ENCODE results near the gene TRAPPC1.

Gene TRAPPC1

DNA sequence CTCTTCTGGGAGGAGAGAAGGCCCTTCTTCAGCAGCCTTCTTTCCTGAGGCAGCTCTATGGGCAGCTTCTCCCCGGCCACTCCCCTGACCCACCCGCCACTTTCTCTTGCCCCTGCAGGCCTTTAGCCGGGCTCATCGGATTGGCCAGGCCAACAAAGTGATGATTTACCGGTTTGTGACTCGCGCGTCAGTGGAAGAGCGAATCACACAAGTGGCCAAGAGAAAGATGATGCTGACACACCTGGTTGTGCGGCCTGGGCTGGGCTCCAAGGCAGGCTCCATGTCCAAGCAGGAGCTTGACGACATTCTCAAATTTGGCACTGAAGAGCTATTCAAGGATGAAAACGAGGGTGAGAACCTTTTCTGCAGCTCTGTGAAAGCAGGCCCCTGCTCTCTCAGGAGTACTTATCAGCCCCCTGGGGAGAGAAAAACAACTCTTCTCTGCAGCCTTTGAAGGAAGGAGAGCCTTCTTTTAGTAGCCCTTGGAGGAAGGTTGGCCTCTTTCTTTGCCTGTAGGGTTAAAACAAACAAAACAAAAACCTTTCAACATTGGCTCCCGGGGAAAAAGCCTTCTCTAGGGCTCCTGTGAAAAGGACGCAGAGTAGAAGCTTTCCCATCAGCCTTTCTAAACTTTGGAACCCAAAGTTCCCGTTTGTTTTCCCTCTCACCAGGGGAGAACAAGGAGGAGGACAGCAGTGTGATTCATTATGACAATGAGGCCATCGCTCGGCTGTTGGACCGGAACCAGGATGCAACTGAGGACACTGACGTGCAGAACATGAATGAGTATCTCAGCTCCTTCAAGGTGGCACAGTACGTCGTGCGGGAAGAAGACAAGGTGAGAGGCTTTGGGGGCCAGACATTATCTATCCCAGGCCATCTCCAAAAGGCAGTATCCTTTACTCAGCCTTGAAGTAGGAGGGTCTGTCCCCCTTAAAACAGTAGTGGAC, 28.3 kb downstream of the TRAPPC1 start:
- no peak for DNase-seq (ENCODE audit: low read depth in 4 of 4, low spot score in 1 of 4)

DNA sequence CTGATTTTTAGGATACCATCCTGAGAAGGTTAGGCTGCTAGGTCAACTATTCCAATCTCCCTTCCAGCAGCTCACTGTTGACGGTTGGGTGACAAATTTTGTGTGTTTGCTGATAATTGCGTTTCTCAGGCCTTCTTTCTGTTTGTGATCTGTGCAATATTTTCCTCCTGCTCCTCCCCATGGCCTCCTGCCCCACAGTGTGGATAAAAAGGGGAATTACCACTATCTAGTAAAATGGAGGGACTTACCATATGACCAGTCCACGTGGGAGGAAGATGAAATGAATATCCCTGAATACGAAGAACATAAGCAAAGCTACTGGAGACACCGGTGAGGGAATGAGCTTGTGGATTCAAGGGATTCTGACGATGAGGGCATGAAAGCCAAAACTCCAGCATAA, 34.0 kb downstream of the TRAPPC1 start:
- DNase-seq (ENCODE audit: low read depth in 4 of 4, low spot score in 1 of 4): no peak

DNA sequence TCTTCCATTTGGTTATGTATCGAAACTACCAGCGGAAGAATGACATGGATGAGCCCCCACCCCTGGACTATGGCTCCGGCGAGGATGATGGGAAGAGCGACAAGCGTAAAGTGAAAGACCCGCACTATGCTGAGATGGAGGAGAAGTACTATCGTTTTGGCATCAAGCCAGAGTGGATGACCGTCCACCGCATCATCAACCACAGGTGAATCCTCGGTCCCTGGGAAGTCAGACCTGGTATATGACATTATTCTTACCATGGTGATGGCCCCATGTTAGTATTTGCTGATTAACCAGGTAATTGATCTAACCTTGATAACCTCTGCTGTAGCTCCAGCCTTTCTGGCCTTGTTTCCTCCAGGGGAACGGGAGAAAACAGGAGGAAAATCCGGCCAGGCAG, 34.7 kb downstream of the TRAPPC1 start:
- DNase-seq (ENCODE audit: low read depth in 4 of 4, low spot score in 1 of 4): no peak

DNA sequence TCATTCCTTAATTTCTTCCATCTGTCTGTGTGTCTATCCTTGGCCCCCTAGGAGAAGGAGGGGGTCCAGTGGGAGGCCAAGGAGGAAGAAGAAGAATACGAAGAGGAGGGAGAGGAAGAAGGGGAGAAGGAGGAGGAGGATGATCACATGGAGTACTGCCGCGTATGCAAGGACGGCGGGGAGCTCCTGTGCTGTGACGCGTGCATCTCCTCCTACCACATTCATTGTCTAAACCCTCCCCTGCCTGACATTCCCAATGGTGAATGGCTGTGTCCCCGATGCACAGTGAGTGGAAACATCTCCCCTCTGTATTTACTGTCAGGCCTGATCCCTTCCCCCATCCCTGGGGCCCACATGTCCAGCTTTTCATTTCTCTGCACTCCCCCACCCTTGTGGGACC, 36.9 kb downstream of the TRAPPC1 start:
- no peak for DNase-seq (ENCODE audit: low read depth in 4 of 4, low spot score in 1 of 4)

DNA sequence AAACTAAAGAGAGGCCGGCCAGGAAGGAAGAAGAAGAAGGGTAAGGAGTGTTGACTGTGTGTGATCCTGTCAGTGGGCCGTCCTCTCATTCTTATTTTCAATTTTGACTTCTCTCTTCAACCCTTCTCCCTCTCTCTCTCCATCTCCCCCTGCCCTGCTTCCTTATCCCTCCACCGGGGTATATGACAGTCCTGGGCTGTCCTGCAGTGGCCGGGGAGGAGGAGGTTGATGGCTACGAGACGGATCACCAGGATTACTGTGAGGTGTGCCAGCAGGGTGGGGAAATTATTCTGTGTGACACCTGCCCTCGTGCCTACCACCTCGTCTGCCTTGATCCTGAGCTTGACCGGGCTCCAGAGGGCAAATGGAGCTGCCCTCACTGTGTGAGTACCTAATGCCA, 37.5 kb downstream of the TRAPPC1 start:
- no peak for DNase-seq (ENCODE audit: low read depth in 4 of 4, low spot score in 1 of 4)

DNA sequence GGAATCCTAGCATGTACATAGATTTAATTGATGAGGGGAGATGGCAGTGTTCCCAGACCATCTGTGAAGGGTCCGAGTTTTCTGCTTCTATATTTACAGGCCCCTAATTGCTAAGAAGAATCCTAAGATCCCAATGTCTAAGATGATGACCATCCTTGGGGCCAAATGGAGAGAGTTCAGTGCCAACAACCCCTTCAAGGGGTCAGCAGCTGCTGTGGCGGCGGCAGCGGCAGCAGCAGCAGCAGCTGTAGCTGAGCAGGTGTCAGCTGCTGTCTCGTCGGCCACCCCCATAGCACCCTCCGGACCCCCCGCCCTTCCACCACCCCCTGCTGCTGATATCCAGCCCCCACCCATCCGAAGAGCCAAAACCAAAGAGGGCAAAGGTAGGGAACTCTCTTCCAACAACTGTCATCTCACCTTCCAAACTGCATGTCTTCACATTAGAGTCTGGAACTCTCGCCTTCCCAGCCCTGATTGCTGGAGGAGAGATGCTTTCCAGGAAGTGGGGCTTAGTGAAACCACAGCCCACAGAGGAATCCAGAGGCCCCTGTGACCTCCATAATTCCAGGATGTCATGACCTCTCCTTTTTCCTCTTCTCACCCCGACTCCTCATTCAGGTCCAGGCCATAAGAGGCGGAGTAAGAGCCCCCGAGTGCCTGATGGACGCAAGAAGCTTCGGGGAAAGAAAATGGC, 38.4 kb downstream of the TRAPPC1 start:
- no peak for DNase-seq (ENCODE audit: low read depth in 4 of 4, low spot score in 1 of 4)

DNA sequence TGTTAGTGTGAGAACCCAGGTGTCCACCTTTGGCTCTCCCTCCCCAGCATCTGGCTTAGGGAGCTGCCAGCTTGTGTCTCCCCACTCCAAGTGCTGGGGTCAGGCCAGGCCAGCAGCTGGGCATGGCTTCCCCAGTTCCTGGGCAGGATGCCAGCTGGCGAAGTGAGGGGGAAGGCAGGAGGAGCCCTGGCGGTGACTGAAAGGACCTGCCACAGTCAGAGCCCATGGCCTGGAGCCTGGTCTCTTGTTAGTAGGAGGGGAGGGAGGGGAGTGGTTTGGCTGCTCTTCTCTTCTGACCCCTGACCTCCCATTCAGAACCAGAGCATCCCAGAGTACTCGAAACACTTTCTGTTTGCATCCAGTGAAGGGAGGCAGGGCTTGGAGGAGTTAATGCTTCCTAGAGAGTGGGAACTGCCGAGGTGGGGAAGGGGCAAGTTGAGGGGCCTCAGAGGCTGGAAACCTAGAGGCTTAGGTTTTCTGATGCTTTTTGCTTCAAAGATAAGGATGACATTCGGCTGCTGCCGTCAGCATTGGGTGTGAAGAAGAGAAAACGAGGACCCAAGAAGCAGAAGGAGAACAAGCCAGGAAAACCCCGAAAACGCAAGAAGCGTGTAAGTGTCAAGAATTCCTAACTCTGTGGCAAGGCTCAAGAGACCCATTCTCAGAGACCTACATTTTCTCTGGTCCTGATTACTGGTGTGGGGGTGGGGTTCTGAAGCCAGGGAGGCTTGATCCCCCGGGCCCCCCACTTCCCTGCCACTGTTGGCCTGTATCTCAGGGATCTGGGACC, 42.4 kb downstream of the TRAPPC1 start:
- DNase-seq (ENCODE audit: low read depth in 4 of 4, low spot score in 1 of 4): no peak

DNA sequence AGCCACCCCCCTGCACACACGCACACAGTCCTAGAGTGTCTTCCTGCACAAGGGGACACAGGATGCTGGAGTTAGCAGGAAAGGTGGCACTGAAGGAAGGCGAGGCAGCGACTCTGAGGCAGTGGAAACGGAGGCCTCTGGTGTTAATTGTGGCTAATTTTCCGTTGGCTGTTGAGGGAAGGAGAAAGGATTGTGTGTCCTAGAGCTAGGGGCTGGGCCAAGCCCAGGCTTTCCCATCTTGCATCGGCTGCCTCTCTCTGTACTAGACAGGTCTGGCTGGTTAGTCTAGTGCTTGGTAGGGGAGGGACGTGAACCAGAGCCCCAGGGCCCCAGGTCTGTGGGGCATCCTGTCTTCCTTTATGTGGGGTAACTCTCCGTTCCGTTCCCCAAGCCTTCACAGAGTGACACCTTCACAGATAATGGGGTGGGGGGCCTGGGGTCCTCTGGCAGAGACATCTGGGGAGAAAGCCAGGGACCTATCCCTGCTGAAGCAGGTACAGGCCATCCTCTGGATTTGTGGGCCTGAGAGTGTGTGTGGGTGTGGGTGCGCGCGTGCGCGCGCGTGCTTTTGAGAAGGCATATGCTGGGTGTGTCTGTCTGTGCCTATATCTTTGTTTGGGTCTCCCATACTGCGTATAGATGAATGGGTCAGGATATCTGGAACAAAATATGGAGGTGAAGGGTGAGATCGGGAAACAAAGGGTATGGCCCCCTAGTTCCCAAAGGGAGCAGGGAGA, 43.4 kb downstream of the TRAPPC1 start, which contains the start of gene CHD3:
Gene CHD3 (plus strand): TSS at position 606 of the 737 bp plus-strand sequence. CDS start 212 bp downstream, outside the sequence.
- peak in 2 of 4 experiments; percentile 39 to 57 for DNase-seq (ENCODE audit: low read depth in 4 of 4, low spot score in 1 of 4)

DNA sequence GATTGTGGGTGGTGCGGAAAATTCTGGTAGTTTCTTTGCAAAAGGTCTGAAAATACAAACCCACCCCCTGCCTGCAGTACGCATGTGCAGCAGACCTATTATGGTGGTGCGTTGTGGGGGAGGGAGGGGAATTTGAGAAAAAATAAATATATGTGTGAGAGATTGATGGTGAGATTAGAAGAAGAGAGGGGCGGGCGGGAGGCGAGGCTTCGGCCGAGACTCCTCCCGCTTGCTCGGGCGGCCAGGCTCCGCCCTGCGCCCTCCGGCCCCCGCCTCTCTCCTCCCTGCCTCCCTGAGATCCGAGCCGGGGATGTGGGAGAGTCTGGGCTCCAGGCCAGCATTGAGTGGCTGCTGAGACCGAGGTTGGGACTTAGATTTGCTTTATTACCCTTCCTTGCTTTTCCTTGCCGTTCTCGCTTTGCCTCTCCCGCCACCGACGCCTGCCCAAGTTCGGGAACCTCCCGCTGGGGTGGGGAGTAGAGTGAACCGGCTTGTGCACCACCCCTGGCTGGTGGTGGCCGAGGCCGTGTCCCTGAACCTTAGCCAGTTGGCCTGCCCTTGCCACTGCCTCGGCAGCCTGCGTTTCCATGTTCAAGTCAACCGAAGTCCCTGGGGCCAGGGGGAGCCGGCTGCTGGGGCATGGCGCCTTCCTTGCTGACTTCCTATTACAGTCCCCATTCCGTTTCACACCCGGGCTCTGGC, 44.1 kb downstream of the TRAPPC1 start:
- peak; percentile 62 to 84 (median 70) for DNase-seq (ENCODE audit: low read depth in 4 of 4, low spot score in 1 of 4)

DNA sequence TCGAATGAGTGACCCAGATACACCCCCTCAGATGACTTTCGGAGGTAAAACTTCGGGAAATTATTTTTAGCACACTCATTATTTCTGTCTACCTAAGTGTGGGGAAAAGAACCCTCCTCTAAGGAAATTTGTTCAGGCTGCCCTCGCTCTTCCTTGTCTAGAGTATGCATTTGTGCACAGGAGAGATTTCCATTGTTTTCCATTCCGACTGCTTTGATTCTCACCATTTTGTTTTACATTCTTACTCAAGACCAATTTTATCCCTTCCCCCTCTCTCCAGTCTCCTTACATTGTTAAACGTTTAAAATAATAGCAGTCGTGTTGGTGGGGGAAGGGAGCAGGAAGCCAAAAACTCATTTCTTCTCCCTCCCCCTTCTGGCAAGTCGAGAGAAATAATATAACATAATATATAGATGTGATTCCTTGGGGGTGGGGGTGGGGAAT, 44.7 kb downstream of the TRAPPC1 start:
- DNase-seq (ENCODE audit: low read depth in 4 of 4, low spot score in 1 of 4): no peak

GRCh38 chr17:7886227-7887037, 45.3 kb downstream of the TRAPPC1 start:
- peak in 2 of 4 experiments; percentile 30 to 43 for DNase-seq (ENCODE audit: low read depth in 4 of 4, low spot score in 1 of 4)

GRCh38 chr17:7885367-7886226, 46.1 kb downstream of the TRAPPC1 start:
- peak in 2 of 4 experiments; percentile 18 to 36 for DNase-seq (ENCODE audit: low read depth in 4 of 4, low spot score in 1 of 4)

- peak in 2 of 4 experiments; percentile 16 to 21 for DNase-seq (ENCODE audit: low read depth in 4 of 4, low spot score in 1 of 4)
Measured at GRCh38 chr17:7884581-7885366, 47.0 kb downstream of the TRAPPC1 start.

DNA sequence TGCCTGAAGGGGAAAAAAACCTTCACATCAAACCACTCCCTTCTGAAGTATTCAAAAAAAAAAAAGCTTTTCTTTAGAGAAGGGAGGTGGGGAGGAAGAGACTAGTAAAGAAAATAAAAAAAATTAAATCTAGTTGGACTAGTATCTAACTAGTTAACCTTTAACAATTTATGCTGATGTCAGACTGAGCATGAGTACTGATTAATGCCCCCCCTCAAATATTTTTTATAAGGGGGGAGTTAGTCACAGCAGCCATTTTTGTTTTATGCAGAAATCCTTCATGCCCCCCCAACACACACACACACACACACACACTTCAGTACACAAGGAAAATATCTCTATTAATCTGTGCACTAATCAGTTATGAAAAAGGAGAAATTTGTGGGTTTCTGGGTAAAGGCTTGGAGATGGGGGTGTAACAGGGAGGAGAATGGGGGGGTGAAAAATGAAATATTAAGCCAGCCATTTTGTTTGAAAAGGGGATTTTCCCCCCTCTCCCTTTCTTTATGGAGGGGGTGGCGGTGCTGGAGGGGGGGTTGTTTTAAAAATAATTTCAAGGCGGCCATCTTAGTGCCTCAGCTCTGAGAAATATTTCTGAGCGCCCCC, 47.9 kb downstream of the TRAPPC1 start:
- DNase-seq (ENCODE audit: low read depth in 4 of 4, low spot score in 1 of 4): no peak

GRCh38 chr17:7882629-7883028, 49.1 kb downstream of the TRAPPC1 start:
- no peak for DNase-seq (ENCODE audit: low read depth in 4 of 4, low spot score in 1 of 4)

GRCh38 chr17:7882068-7882467, 49.7 kb downstream of the TRAPPC1 start:
- DNase-seq (ENCODE audit: low read depth in 4 of 4, low spot score in 1 of 4): no peak

All from stimulated activated CD4-positive, alpha-beta T cell treated with anti-CD3 and anti-CD28 coated beads, Interleukin-1b, Interleukin-23, amount 100 ng/mL, for 24 hours (primary cell).